Measurements from ENCODE around the gene GRIA4.
"Not testable (repeated sequence)": the region's sequence is repeated elsewhere in the genome, so short reads cannot be mapped to it uniquely, and the experiment has no call there.

The GRIA4 gene

GRCh38 chr11:105862736-105863367, 253.0 kb downstream of the GRIA4 start:
- Histone ChIP-seq H3K4me1 (ENCODE audit: control insufficient read depth in 2 of 2, insufficient read depth in 2 of 2, low read length in 2 of 2) (no peaks in the 10 kb centered on the region), H3K27ac (ENCODE audit: low read depth in 2 of 2, low read length in 2 of 2) (no peak overlapping the region), H3K4me3 (ENCODE audit: low read length in 2 of 2) (no peak overlapping the region), H3K36me3 (ENCODE audit: control insufficient read depth in 2 of 2, insufficient read depth in 2 of 2, low read length in 2 of 2) (no peaks in the 10 kb centered on the region), H3K27me3 (ENCODE audit: control insufficient read depth in 2 of 2, insufficient read depth in 2 of 2, low read length in 2 of 2) (no peaks in the 10 kb centered on the region), H3K9ac (ENCODE audit: low read depth in 1 of 2, low read length in 2 of 2) (no peak overlapping the region), H3K9me3 (ENCODE audit: control insufficient read depth in 2 of 2, low read length in 2 of 2) (no peaks in the 10 kb centered on the region)

DNA sequence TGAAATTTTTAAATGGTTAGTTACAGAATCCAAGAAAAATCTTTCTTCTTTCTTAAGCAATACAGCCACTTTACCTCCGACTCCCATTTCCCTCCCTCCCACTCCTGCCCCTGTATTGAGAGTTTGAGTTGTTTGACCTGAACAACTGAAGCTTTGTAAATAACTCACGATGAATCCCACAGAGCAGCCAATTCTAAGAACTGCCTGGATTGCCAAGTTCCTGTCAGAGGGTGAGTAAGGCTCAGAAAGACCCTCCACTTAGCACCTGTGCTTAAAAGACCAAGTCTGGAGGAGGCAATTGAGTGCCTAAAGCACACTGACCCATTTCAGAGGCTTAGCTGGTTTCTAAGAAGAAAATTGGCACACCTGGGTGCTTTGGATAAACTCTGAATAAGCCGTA, 253.7 kb downstream of the GRIA4 start:
- H3K9ac ChIP-seq (ENCODE audit: low read depth in 1 of 2, low read length in 2 of 2) = no peak overlapping the region
- no peaks in the 10 kb centered on the region for H3K9me3 ChIP-seq (ENCODE audit: control insufficient read depth in 2 of 2, low read length in 2 of 2)
- H3K27me3 ChIP-seq (ENCODE audit: control insufficient read depth in 2 of 2, insufficient read depth in 2 of 2, low read length in 2 of 2) = no peaks in the 10 kb centered on the region
- H3K4me1 ChIP-seq (ENCODE audit: control insufficient read depth in 2 of 2, insufficient read depth in 2 of 2, low read length in 2 of 2) = no peaks in the 10 kb centered on the region
- H3K36me3 ChIP-seq (ENCODE audit: control insufficient read depth in 2 of 2, insufficient read depth in 2 of 2, low read length in 2 of 2) = no peaks in the 10 kb centered on the region
- no peak overlapping the region for H3K27ac ChIP-seq (ENCODE audit: low read depth in 2 of 2, low read length in 2 of 2)
- H3K4me3 ChIP-seq (ENCODE audit: low read length in 2 of 2) = no peak overlapping the region

DNA sequence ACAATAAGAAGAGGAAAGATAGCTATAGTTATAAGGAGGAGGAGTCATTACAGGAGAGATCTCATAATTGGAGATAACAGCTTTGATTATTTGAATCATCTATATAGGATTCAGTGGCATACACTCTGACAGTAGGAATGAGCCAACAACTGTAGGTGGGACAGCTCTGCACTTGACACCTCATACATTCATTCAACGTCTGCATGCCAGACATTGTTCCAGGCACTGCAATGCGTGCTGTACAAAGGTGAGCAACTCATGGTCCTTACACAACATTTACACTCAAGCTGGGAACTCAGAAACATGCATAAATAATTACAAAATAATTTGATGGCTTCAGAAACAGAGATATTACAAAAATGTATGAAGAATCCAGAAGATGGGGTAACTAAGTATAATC, 257.9 kb downstream of the GRIA4 start:
- Histone ChIP-seq H3K4me1 (ENCODE audit: control insufficient read depth in 2 of 2, insufficient read depth in 2 of 2, low read length in 2 of 2) (no peaks in the 10 kb centered on the region), H3K9me3 (ENCODE audit: control insufficient read depth in 2 of 2, low read length in 2 of 2) (no peaks in the 10 kb centered on the region), H3K9ac (ENCODE audit: low read depth in 1 of 2, low read length in 2 of 2) (no peak overlapping the region), H3K27me3 (ENCODE audit: control insufficient read depth in 2 of 2, insufficient read depth in 2 of 2, low read length in 2 of 2) (no peaks in the 10 kb centered on the region), H3K4me3 (ENCODE audit: low read length in 2 of 2) (no peak overlapping the region), H3K36me3 (ENCODE audit: control insufficient read depth in 2 of 2, insufficient read depth in 2 of 2, low read length in 2 of 2) (no peaks in the 10 kb centered on the region), H3K27ac (ENCODE audit: low read depth in 2 of 2, low read length in 2 of 2) (no peak overlapping the region)

- Histone ChIP-seq H3K27me3 (ENCODE audit: control insufficient read depth in 2 of 2, insufficient read depth in 2 of 2, low read length in 2 of 2) (no peaks in the 10 kb centered on the region), H3K27ac (ENCODE audit: low read depth in 2 of 2, low read length in 2 of 2) (no peak overlapping the region), H3K9ac (ENCODE audit: low read depth in 1 of 2, low read length in 2 of 2) (no peak overlapping the region), H3K36me3 (ENCODE audit: control insufficient read depth in 2 of 2, insufficient read depth in 2 of 2, low read length in 2 of 2) (no peaks in the 10 kb centered on the region), H3K9me3 (ENCODE audit: control insufficient read depth in 2 of 2, low read length in 2 of 2) (no peaks in the 10 kb centered on the region), H3K4me1 (ENCODE audit: control insufficient read depth in 2 of 2, insufficient read depth in 2 of 2, low read length in 2 of 2) (no peaks in the 10 kb centered on the region), H3K4me3 (ENCODE audit: low read length in 2 of 2) (no peak overlapping the region)
These were observed 259.0 kb downstream of the GRIA4 start for GRCh38 chr11:105868762-105869285.

DNA sequence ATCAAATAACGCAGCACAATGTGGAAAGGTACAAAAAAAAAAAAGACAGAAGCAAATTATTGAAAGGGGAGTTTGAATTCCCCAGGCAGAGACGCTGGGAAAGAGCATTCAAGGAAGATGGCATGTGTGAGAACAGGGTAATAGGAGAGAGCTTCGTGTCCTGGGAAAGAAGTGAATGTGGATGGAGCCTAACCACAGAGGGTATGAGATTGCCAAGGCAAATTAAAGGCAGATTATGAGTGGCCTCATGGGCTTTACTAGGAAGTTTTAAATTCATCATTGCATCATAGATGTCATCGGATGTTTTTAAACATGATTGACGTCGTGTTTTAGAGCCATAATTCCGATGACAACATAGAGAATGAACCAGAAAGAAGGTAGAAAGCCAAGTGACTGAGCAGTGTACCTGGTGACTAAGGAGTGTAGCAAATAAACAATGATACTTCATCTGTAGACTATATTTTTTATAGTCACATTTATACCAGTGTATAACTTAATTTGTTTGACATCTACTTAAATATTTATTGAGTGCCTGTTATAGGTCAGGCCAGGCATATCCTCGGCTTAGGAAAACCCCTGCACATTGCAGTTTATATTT, 260.7 kb downstream of the GRIA4 start:
- Histone ChIP-seq H3K9me3 (ENCODE audit: control insufficient read depth in 2 of 2, low read length in 2 of 2) (no peaks in the 10 kb centered on the region), H3K27ac (ENCODE audit: low read depth in 2 of 2, low read length in 2 of 2) (no peak overlapping the region), H3K4me3 (ENCODE audit: low read length in 2 of 2) (no peak overlapping the region), H3K27me3 (ENCODE audit: control insufficient read depth in 2 of 2, insufficient read depth in 2 of 2, low read length in 2 of 2) (no peaks in the 10 kb centered on the region), H3K36me3 (ENCODE audit: control insufficient read depth in 2 of 2, insufficient read depth in 2 of 2, low read length in 2 of 2) (no peaks in the 10 kb centered on the region), H3K4me1 (ENCODE audit: control insufficient read depth in 2 of 2, insufficient read depth in 2 of 2, low read length in 2 of 2) (no peaks in the 10 kb centered on the region), H3K9ac (ENCODE audit: low read depth in 1 of 2, low read length in 2 of 2) (no peak overlapping the region)

GRCh38 chr11:105878510-105878909, 268.6 kb downstream of the GRIA4 start:
- H3K27ac ChIP-seq (ENCODE audit: low read depth in 2 of 2, low read length in 2 of 2) = no peak overlapping the region

GRCh38 chr11:105878927-105879326, 269.1 kb downstream of the GRIA4 start:
- not testable (repeated sequence) for H3K9ac ChIP-seq (ENCODE audit: low read depth in 1 of 2, low read length in 2 of 2); H3K4me1 ChIP-seq (ENCODE audit: control insufficient read depth in 2 of 2, insufficient read depth in 2 of 2, low read length in 2 of 2); H3K36me3 ChIP-seq (ENCODE audit: control insufficient read depth in 2 of 2, insufficient read depth in 2 of 2, low read length in 2 of 2); H3K9me3 ChIP-seq (ENCODE audit: control insufficient read depth in 2 of 2, low read length in 2 of 2); H3K27me3 ChIP-seq (ENCODE audit: control insufficient read depth in 2 of 2, insufficient read depth in 2 of 2, low read length in 2 of 2); H3K4me3 ChIP-seq (ENCODE audit: low read length in 2 of 2); H3K27ac ChIP-seq (ENCODE audit: low read depth in 2 of 2, low read length in 2 of 2)

More at GRCh38 chr11:105878510-105878909, 268.6 kb downstream of the GRIA4 start:
- Histone ChIP-seq H3K36me3 (ENCODE audit: control insufficient read depth in 2 of 2, insufficient read depth in 2 of 2, low read length in 2 of 2) (no peaks in the 10 kb centered on the region), H3K9ac (ENCODE audit: low read depth in 1 of 2, low read length in 2 of 2) (no peak overlapping the region), H3K4me1 (ENCODE audit: control insufficient read depth in 2 of 2, insufficient read depth in 2 of 2, low read length in 2 of 2) (no peaks in the 10 kb centered on the region), H3K9me3 (ENCODE audit: control insufficient read depth in 2 of 2, low read length in 2 of 2) (no peaks in the 10 kb centered on the region), H3K4me3 (ENCODE audit: low read length in 2 of 2) (no peak overlapping the region), H3K27me3 (ENCODE audit: control insufficient read depth in 2 of 2, insufficient read depth in 2 of 2, low read length in 2 of 2) (no peaks in the 10 kb centered on the region)

GRCh38 chr11:105881027-105881426, 271.2 kb downstream of the GRIA4 start:
- H3K9ac ChIP-seq (ENCODE audit: low read depth in 1 of 2, low read length in 2 of 2) = no peak overlapping the region
- no peak overlapping the region for H3K4me3 ChIP-seq (ENCODE audit: low read length in 2 of 2)
- H3K27ac ChIP-seq (ENCODE audit: low read depth in 2 of 2, low read length in 2 of 2) = no peak overlapping the region
- H3K9me3 ChIP-seq (ENCODE audit: control insufficient read depth in 2 of 2, low read length in 2 of 2) = no peaks in the 10 kb centered on the region
- no peaks in the 10 kb centered on the region for H3K4me1 ChIP-seq (ENCODE audit: control insufficient read depth in 2 of 2, insufficient read depth in 2 of 2, low read length in 2 of 2)
- H3K36me3 ChIP-seq (ENCODE audit: control insufficient read depth in 2 of 2, insufficient read depth in 2 of 2, low read length in 2 of 2) = no peaks in the 10 kb centered on the region
- no peaks in the 10 kb centered on the region for H3K27me3 ChIP-seq (ENCODE audit: control insufficient read depth in 2 of 2, insufficient read depth in 2 of 2, low read length in 2 of 2)

DNA sequence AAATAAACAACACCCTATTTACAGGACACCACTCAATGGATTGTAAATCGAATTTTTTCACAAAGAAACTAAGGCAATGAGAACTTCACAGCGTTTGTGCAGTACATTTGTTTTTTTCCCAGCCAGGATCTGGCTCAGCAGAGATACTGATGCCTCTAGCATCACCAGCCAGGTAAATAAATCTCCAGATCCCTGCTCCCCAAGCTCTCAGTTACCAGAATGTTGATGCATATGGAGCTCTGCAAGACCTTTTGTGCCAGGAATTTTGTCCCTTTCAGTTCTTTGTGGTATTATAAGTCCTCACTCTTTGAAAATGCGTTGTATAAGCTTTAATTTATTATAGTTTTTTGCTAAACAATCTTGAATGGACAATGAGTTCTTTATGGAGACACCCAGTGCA, 274.6 kb downstream of the GRIA4 start:
- Histone ChIP-seq H3K4me3 (ENCODE audit: low read length in 2 of 2) (no peak overlapping the region), H3K9me3 (ENCODE audit: control insufficient read depth in 2 of 2, low read length in 2 of 2) (no peaks in the 10 kb centered on the region), H3K27me3 (ENCODE audit: control insufficient read depth in 2 of 2, insufficient read depth in 2 of 2, low read length in 2 of 2) (no peaks in the 10 kb centered on the region), H3K9ac (ENCODE audit: low read depth in 1 of 2, low read length in 2 of 2) (no peak overlapping the region), H3K4me1 (ENCODE audit: control insufficient read depth in 2 of 2, insufficient read depth in 2 of 2, low read length in 2 of 2) (no peaks in the 10 kb centered on the region), H3K36me3 (ENCODE audit: control insufficient read depth in 2 of 2, insufficient read depth in 2 of 2, low read length in 2 of 2) (no peaks in the 10 kb centered on the region), H3K27ac (ENCODE audit: low read depth in 2 of 2, low read length in 2 of 2) (no peak overlapping the region)

DNA sequence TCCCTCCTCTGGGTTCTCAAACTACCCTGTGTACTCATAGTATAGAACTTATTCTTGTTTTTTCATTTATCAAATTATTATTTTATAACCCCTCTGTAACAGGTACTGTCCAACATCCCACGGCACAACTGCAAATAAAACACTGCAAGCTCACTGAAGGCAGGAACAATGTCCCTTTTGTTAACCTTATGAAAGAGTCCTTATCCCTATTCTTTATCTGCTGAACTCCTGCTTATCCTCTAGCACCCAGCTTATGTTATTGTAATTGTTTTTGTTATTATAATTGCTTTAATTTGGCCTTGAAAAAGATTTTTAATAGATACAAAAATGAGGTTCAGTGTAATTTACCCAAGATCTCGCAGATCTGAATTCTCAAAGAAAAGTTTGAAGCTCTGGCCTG, 281.8 kb downstream of the GRIA4 start:
- H3K4me3 ChIP-seq (ENCODE audit: low read length in 2 of 2) = no peak overlapping the region
- H3K36me3 ChIP-seq (ENCODE audit: control insufficient read depth in 2 of 2, insufficient read depth in 2 of 2, low read length in 2 of 2) = no peaks in the 10 kb centered on the region
- H3K4me1 ChIP-seq (ENCODE audit: control insufficient read depth in 2 of 2, insufficient read depth in 2 of 2, low read length in 2 of 2) = no peaks in the 10 kb centered on the region
- H3K27ac ChIP-seq (ENCODE audit: low read depth in 2 of 2, low read length in 2 of 2) = no peak overlapping the region
- H3K9ac ChIP-seq (ENCODE audit: low read depth in 1 of 2, low read length in 2 of 2) = no peak overlapping the region
- no peaks in the 10 kb centered on the region for H3K9me3 ChIP-seq (ENCODE audit: control insufficient read depth in 2 of 2, low read length in 2 of 2)
- no peaks in the 10 kb centered on the region for H3K27me3 ChIP-seq (ENCODE audit: control insufficient read depth in 2 of 2, insufficient read depth in 2 of 2, low read length in 2 of 2)

Data from mucosa of rectum (tissue), 2 donors.